ENCODE results near the gene NPHP4. TPM values are rescaled to one million over a fixed set of nuclear protein-coding genes. Genes with fewer than 3 reads are reported as not detected.

The NPHP4 gene
- total RNA-seq, 1 experiment from 2014 or later, result 16.8 TPM

GRCh38 chr1:5891137-5891536, 101.1 kb downstream of the NPHP4 start:
- Mint-ChIP-seq H3K36me3 (peaks cover 11% of the 10 kb centered on the region), H3K9me3 (peaks cover 16% of the 10 kb centered on the region), H3K27ac (no peak overlapping the region), H3K4me1 (peaks cover 8% of the 10 kb centered on the region), H3K27me3 (ENCODE audit: low read depth) (peaks cover 2% of the 10 kb centered on the region; the same call in 1 of the 2 replicates), H3K4me3 (no peak overlapping the region)
- ATAC-seq, result no peak
- no peak for DNase-seq (ENCODE audit: low spot score)
- TF ChIP-seq ZNF396 (CRISPR knock-in tag; IDR thresholded peaks at IDR 0.05; ENCODE audit: borderline replicate concordance) (no peak), KAT7 (CRISPR knock-in tag; IDR thresholded peaks at IDR 0.05; ENCODE audit: borderline replicate concordance) (no peak), ZNF232 (CRISPR knock-in tag; IDR thresholded peaks at IDR 0.05) (no peak), CDX4 (CRISPR knock-in tag; IDR thresholded peaks at IDR 0.05; ENCODE audit: borderline replicate concordance) (no peak), TEAD4 (CRISPR knock-in tag; IDR thresholded peaks at IDR 0.05) (no peak), NFE2L1 (CRISPR knock-in tag; IDR thresholded peaks at IDR 0.05) (no peak), JUN (CRISPR knock-in tag; IDR thresholded peaks at IDR 0.05) (no peak), ZNF138 (CRISPR knock-in tag; conservative IDR thresholded peaks at IDR 0.05) (no peak), CBFB (CRISPR knock-in tag; IDR thresholded peaks at IDR 0.05; ENCODE audit: low read depth) (no peak), SMAD4 (CRISPR knock-in tag; IDR thresholded peaks at IDR 0.05) (no peak), USF1 (CRISPR knock-in tag; IDR thresholded peaks at IDR 0.05) (no peak), ATF1 (CRISPR knock-in tag; IDR thresholded peaks at IDR 0.05) (no peak), HMGA2 (CRISPR knock-in tag; IDR thresholded peaks at IDR 0.05) (no peak), ZNF423 (CRISPR knock-in tag; IDR thresholded peaks at IDR 0.05) (no peak), ZBTB43 (CRISPR knock-in tag; IDR thresholded peaks at IDR 0.05) (no peak), MXD4 (CRISPR knock-in tag; IDR thresholded peaks at IDR 0.05; ENCODE audit: borderline replicate concordance) (no peak), CTCF (IDR thresholded peaks at IDR 0.05) (no peak), ELF4 (CRISPR knock-in tag; IDR thresholded peaks at IDR 0.05; ENCODE audit: low read depth) (no peak), NFATC4 (CRISPR knock-in tag; IDR thresholded peaks at IDR 0.05) (no peak), FOXJ3 (CRISPR knock-in tag; IDR thresholded peaks at IDR 0.05; ENCODE audit: borderline replicate concordance) (no peak)
- ChIA-PET CTCF (no interaction called here), POLR2A (no interaction called here)

- H3K36me3 Mint-ChIP-seq, result peaks cover 11% of the 10 kb centered on the region
- TF ChIP-seq ESRRA (CRISPR knock-in tag; IDR thresholded peaks at IDR 0.05; ENCODE audit: borderline replicate concordance) (no peak), ZMAT4 (CRISPR knock-in tag; IDR thresholded peaks at IDR 0.05) (no peak), HMGA2 (CRISPR knock-in tag; IDR thresholded peaks at IDR 0.05) (no peak), ZNF138 (CRISPR knock-in tag; conservative IDR thresholded peaks at IDR 0.05) (no peak), MLX (CRISPR knock-in tag; IDR thresholded peaks at IDR 0.05) (no peak)
- H3K27ac Mint-ChIP-seq, result no peak overlapping the region
- POLR2A ChIA-PET, result no interaction called here
- peaks cover 2% of the 10 kb centered on the region; the same call in 1 of the 2 replicates for H3K27me3 Mint-ChIP-seq (ENCODE audit: low read depth)
- peaks cover 2% of the 10 kb centered on the region for H3K4me1 Mint-ChIP-seq
- DNase-seq (ENCODE audit: low spot score) (no peak), ATAC-seq (no peak)
- peaks cover 16% of the 10 kb centered on the region for H3K9me3 Mint-ChIP-seq
- H3K4me3 Mint-ChIP-seq, result no peak overlapping the region
- CTCF ChIA-PET, result interaction anchor here (1.5 kb wide), 2 partner anchors 25 to 145 kb away, joined by 3 to 5 read pairs; no protein-coding TSS in a partner anchor
Measured at GRCh38 chr1:5890346-5891106, 101.7 kb downstream of the NPHP4 start.
